Activated T-cell treated with anti-CD3 and anti-CD28 coated beads, Interleukin-2, amount 50 U/mL, for 24 hours (primary cell): ENCODE measurements around the gene BTBD16.

Experiments
- DNase-seq: peaks from one replicate; pipeline ENCODE4 v3.0.0-alpha.2; 2020
- H3K27ac Mint-ChIP-seq: 2 replicates; pipeline ENCODE4 v1.8.0; 2020; ENCODE audit warnings: mild to moderate bottlenecking, mixed read lengths
- H3K27me3 Mint-ChIP-seq: 2 replicates; pipeline ENCODE4 v1.8.0; 2020; ENCODE audit warnings: mixed read lengths
- H3K36me3 Mint-ChIP-seq: 2 replicates; pipeline ENCODE4 v1.8.0; 2020; ENCODE audit warnings: low read depth, mixed read lengths
- H3K4me1 Mint-ChIP-seq: 2 replicates; pipeline ENCODE4 v1.8.0; 2020; ENCODE audit warnings: low read depth, mixed read lengths
- H3K4me3 Mint-ChIP-seq: 2 replicates; pipeline ENCODE4 v1.8.0; 2020; ENCODE audit warnings: mild to moderate bottlenecking, moderate library complexity, mixed read lengths
- H3K9me3 Mint-ChIP-seq: 2 replicates; pipeline ENCODE4 v1.8.0; 2020; ENCODE audit warnings: mixed read lengths

Gene BTBD16

DNA sequence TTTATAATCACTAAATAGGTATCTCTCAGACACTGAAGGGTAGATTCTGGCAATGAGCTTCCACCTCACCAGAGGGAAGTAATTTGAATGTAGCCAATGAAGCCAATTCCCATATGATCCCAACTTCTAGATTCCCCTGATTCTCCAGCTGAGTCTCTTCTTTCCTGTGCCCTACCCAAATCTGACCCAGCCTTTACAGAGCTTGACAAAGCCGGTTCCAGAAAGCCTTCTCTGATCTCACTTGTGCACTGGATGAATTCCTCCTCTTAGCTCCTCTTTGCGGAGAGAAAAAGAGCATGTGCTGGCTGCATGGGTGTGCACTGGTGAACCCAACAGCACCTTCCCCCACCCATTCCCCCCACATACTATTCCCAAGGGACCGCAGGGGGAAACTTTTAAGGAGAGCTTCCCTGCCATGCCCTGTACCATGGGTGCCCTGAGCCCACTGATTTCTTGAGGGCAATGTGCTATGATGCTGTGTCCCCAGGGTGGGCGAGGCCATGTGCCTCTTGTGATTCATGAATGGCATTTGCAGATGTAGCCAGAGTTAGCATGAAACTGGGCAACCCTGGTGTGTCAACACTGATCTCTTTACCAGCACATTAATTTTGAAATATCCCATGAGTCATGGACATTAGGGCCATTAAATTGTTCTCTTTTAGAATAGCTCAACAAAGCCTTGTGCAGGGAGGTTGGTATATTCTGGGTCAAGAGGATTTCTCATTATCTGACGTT is 53.0 kb downstream of the BTBD16 start:
- no peaks in the 10 kb centered on the region for H3K36me3 Mint-ChIP-seq
- no peak overlapping the region for H3K4me3 Mint-ChIP-seq
- H3K4me1 Mint-ChIP-seq, result no peaks in the 10 kb centered on the region
- H3K27me3 Mint-ChIP-seq, result peaks cover 44% of the 10 kb centered on the region
- H3K27ac Mint-ChIP-seq, result no peak overlapping the region
- DNase-seq, result no peak
- H3K9me3 Mint-ChIP-seq, result peaks cover 2% of the 10 kb centered on the region

DNA sequence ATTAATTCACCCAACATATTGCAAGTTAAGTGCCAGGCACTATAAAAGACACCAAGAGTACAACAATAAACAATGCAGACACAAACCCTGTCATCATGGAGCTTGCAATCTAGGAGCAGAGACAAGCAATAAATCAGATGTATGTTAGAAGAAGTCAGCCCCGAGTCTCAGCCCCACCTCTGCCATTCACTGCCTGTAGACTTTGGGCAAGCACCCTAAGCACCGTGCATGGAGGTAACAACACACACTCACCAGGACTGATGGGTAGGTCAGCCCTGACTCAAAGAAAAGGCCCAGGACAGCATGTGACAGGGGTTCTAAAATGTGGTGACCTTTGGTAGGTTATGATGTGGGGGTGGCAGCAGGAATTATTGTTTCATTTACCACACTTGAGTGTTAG is 54.1 kb downstream of the BTBD16 start:
- Mint-ChIP-seq H3K9me3 (no peaks in the 10 kb centered on the region), H3K4me3 (no peak overlapping the region), H3K27ac (no peak overlapping the region), H3K27me3 (peaks cover 53% of the 10 kb centered on the region), H3K36me3 (no peaks in the 10 kb centered on the region), H3K4me1 (no peaks in the 10 kb centered on the region)
- DNase-seq, result no peak

DNA sequence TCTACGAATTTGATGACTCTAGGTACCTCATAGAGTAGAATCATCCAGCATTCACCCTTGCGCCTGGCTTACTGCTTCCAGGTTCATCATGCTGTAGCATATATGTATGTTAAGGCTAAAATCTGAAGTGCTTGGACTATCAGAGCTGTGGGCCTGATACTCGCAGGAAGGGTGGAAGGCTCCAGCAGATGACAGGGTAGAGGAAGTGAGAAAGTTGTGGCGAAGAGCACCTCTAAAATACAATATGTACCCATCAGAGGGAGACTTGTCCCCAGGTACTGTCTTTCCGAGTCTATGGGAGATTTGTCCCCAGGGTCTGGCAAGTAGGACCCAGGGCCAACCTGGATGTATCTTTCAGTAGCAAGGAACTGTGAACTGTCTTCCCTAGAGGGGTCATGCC is 55.3 kb downstream of the BTBD16 start:
- no peaks in the 10 kb centered on the region for H3K4me1 Mint-ChIP-seq
- H3K4me3 Mint-ChIP-seq, result no peak overlapping the region
- H3K27me3 Mint-ChIP-seq, result peaks cover 63% of the 10 kb centered on the region

DNA sequence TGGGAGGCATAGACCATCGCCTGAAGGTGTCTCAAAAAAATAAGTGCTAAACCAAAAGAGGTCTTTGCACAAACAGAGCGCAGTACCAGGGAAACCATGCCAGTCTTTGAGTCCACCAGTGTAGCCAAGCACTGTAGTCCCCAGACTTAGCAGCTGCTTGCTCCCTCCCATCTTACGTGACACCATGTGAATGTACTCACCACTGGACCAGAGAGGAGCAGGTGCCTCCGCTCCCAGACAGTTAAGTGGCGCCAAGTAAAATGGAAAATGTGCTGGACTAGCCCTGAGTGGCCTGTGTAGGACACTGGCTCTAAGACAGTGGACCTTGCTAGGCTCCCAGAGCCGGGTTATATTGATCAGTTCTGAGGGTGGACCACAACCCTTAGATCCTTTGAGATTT is 55.7 kb downstream of the BTBD16 start:
- Mint-ChIP-seq H3K27ac (no peak overlapping the region), H3K9me3 (no peaks in the 10 kb centered on the region), H3K36me3 (no peaks in the 10 kb centered on the region), H3K4me1 (no peaks in the 10 kb centered on the region), H3K27me3 (peaks cover 64% of the 10 kb centered on the region), H3K4me3 (no peak overlapping the region)
- no peak for DNase-seq

More for the DNA sequence above, 55.3 kb downstream of the BTBD16 start:
- H3K27ac Mint-ChIP-seq, result no peak overlapping the region
- no peaks in the 10 kb centered on the region for H3K36me3 Mint-ChIP-seq
- DNase-seq, result no peak
- no peaks in the 10 kb centered on the region for H3K9me3 Mint-ChIP-seq

DNA sequence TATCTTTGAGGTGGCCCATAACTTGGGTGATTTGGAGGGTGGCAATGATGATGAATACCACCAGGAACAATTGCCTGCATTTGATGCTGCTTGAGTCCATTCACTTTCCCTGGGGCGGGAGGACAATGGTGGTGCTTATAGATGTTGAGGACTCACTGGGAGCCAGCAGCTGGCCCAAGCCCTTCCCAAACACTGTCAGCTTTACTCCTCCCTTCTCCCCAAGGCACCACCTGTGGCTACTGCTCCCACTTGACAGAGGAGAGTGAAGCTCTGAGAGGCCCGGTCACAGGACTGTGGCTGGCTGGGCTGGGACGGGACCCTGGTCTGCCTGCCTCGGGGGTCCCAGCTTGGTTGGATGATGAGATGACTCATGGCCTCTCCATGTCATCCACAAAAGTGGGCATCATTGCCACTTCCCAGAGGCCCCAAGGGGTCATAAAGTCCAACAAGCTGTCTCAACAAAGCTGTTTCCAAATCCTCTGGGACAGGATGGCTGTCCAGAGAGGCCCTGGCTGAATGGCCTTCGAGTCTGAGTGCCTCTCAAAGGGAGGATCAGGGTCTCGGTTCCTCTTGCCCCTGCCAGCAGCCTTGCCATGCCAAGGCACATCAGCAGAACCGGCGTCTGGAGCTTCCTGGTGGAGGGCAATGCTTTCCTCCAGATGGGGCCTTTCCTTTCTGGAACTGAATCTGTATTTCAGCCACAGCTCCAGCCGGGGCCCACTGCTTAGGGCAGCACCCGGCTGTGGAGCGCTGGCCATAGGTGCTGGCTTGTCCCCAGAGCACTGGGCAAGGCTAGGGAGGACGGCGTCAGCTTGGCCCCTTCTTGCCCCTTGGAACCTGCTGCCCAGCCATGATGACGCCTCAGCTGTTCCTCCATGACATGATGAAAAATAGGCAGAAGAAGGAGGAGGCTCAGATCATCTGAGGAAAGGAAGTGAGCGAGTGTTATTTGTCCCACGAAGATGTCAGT is 56.4 kb downstream of the BTBD16 start:
- H3K27ac Mint-ChIP-seq, result no peak overlapping the region
- H3K27me3 Mint-ChIP-seq, result peaks cover 65% of the 10 kb centered on the region
- no peaks in the 10 kb centered on the region for H3K4me1 Mint-ChIP-seq
- H3K9me3 Mint-ChIP-seq, result no peaks in the 10 kb centered on the region
- no peak overlapping the region for H3K4me3 Mint-ChIP-seq
- no peaks in the 10 kb centered on the region for H3K36me3 Mint-ChIP-seq
- DNase-seq, result no peak

DNA sequence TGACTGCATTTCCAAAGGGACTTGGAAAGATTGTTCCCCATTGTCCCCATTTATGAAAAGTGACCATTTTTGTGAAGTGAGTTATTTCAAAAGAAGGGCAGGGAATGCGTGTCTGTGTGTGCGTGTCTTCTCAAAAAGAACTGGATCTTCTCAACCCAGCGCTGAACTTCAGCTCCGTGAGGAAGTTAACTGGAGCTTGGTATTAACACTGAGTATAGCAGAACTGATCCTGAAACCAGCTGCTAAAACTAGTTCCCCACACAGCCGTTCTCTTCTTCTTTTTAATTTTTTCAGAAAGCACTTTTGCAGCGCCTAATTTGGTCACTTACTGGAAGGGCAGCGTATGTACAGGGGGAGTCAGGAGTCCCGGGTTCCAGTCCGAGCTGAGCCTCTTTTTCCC is 57.6 kb downstream of the BTBD16 start:
- H3K9me3 Mint-ChIP-seq, result no peaks in the 10 kb centered on the region
- H3K27ac Mint-ChIP-seq, result no peak overlapping the region
- H3K36me3 Mint-ChIP-seq, result no peaks in the 10 kb centered on the region
- DNase-seq, result no peak
- H3K4me1 Mint-ChIP-seq, result peaks cover 8% of the 10 kb centered on the region
- no peak overlapping the region for H3K4me3 Mint-ChIP-seq
- peaks cover 60% of the 10 kb centered on the region for H3K27me3 Mint-ChIP-seq

DNA sequence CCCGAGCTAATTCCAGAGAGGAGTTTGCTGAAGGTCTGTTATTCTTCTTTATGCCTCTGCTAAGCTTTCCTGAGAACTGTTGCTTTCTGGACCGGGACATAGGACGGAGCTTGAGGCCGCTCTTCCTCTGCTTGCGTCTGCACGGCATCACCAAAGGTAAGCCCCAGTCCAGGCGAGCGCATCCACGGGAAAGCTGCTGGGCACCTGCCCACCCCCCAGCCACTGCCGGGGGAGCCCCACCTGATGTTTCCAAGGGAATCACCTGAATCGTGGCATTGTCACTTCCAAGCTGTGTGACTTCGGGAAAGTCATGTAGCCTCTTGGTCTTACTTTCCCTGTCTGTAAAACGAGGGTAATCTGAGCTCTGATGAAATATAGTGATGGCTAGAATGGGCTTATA is 58.3 kb downstream of the BTBD16 start:
- no peak for DNase-seq
- H3K4me1 Mint-ChIP-seq, result peaks cover 8% of the 10 kb centered on the region
- H3K27ac Mint-ChIP-seq, result no peak overlapping the region
- no peak overlapping the region for H3K4me3 Mint-ChIP-seq
- H3K9me3 Mint-ChIP-seq, result no peaks in the 10 kb centered on the region
- H3K36me3 Mint-ChIP-seq, result no peaks in the 10 kb centered on the region
- H3K27me3 Mint-ChIP-seq, result peaks cover 60% of the 10 kb centered on the region

DNA sequence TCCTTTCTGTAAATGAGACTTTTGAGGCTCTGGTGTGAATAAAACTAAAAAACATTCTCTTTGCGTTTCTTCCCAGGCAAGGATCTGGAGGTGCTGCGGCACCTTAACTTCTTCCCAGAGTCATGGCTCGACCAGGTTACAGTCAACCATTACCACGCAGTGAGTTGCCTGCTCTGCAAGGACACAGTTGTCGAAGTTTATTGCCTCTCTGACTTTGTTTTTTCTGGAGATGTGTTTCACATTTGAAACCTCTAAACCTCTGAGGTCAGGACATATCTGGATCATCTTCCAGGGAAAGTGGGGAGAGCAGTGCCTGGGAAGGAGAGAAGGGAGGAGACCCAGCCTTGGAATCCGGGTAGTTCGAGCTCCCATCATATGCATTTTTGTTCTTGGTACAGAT is 60.0 kb downstream of the BTBD16 start:
- Mint-ChIP-seq H3K4me3 (no peak overlapping the region), H3K9me3 (no peaks in the 10 kb centered on the region), H3K27ac (no peak overlapping the region), H3K27me3 (peaks cover 52% of the 10 kb centered on the region), H3K4me1 (peaks cover 8% of the 10 kb centered on the region), H3K36me3 (no peaks in the 10 kb centered on the region)
- no peak for DNase-seq

DNA sequence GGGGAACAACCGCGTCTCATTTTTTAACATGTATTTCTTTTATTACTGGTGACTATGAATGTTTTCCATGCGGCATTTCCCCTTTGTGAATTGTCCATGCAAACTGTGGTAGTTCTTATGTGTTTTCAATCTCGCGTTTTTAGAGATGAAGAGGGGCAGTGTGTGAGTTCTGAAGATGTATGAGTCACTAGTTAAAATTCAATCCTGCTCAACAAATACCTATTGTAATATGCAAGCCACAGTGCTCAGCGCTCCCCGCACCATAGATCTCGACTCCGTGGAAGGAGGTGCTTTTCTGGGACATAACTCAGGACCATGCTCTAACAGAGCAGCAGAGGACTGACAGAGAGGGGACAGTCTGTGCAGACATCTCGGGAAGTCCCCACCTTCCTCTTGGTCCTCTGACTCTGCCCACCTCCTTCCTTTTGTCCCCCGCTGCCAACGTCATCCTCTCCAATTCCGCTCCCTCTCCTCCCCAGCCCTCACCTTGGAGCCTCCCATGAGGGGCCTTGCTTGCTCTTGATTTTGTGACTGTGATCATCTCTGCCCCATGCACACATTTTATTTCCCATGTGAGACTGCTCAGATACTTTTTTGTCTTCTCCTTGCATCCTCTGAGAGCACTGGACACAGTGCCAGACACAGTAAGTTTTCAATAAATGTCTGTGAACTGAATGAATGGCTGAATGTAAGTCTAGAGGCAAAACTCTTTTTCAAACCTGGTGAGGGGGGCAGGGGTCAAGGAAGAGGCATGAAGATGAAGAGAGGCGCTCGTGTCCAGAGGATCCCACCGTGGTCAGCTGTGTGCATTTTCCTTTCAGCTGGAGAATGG is 60.7 kb downstream of the BTBD16 start:
- Mint-ChIP-seq H3K4me3 (no peak overlapping the region), H3K4me1 (peaks cover 8% of the 10 kb centered on the region), H3K36me3 (no peaks in the 10 kb centered on the region), H3K9me3 (no peaks in the 10 kb centered on the region), H3K27ac (no peak overlapping the region), H3K27me3 (peaks cover 47% of the 10 kb centered on the region)
- DNase-seq, result no peak

DNA sequence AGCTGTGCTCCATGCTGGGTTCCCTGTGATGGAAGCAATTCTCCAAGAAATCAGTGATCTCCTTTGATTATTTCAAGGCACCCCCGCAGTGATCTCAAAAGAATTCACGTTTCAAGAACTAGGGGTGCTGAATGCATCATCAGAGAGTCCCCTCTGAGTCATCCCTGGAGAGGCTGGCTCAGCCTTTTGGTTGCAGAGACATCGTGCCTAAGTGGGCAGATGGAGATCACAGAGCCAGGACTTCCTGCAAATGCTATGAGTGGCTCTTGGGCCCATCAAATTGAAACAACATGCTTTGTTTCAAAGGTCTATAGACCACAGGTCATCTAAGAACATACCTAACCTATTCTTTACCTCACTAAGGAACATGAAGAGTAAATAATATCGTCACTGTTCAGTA is 61.9 kb downstream of the BTBD16 start:
- no peak overlapping the region for H3K27ac Mint-ChIP-seq
- no peak overlapping the region for H3K4me3 Mint-ChIP-seq
- no peaks in the 10 kb centered on the region for H3K9me3 Mint-ChIP-seq
- DNase-seq, result no peak
- H3K36me3 Mint-ChIP-seq, result no peaks in the 10 kb centered on the region
- peaks cover 42% of the 10 kb centered on the region for H3K27me3 Mint-ChIP-seq
- peaks cover 8% of the 10 kb centered on the region for H3K4me1 Mint-ChIP-seq

DNA sequence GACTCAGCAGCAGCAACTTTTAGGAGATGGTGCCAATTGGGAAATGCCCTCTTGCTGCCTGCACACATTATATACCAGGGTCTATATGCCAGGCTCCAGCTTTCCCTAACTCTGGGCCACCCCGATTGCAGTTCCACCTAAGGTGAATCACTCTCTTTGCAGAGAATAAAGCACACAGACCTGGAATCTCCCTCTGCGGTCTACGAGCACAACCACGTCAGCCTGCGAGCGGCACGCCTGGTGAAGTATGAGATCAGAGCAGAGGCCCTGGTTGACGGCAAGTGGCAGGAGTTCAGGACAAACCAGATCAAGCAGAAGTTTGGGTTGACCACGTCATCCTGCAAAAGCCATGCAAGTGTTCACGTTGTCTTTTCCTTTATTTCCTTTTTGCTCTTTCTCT is 65.2 kb downstream of the BTBD16 start:
- Mint-ChIP-seq H3K27me3 (peaks cover 18% of the 10 kb centered on the region), H3K4me3 (no peak overlapping the region), H3K9me3 (no peaks in the 10 kb centered on the region), H3K27ac (no peak overlapping the region), H3K4me1 (peaks cover 8% of the 10 kb centered on the region), H3K36me3 (no peaks in the 10 kb centered on the region)
- DNase-seq, result no peak

DNA sequence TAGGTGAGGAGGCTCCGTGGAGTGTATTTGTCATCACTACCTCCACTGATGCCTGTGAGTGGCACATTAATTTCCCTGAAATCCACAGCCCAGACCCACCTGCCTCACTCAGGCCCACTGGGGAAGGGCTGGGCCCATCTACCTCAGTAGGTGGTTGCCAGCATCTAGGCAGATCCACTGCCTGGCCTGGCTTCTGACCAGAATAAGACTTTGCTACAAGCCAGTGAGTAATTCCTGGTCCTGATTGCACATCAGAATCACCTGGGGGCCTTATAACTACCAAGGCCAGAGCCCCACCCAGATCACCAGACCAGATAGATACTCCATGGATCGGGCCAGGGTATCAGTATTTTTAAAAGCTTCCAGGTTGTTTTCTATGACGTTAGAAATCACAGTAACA is 65.9 kb downstream of the BTBD16 start:
- Mint-ChIP-seq H3K9me3 (no peaks in the 10 kb centered on the region), H3K4me3 (no peak overlapping the region), H3K36me3 (no peaks in the 10 kb centered on the region), H3K27me3 (peaks cover 12% of the 10 kb centered on the region), H3K4me1 (peaks cover 8% of the 10 kb centered on the region), H3K27ac (no peak overlapping the region)
- DNase-seq, result no peak

DNA sequence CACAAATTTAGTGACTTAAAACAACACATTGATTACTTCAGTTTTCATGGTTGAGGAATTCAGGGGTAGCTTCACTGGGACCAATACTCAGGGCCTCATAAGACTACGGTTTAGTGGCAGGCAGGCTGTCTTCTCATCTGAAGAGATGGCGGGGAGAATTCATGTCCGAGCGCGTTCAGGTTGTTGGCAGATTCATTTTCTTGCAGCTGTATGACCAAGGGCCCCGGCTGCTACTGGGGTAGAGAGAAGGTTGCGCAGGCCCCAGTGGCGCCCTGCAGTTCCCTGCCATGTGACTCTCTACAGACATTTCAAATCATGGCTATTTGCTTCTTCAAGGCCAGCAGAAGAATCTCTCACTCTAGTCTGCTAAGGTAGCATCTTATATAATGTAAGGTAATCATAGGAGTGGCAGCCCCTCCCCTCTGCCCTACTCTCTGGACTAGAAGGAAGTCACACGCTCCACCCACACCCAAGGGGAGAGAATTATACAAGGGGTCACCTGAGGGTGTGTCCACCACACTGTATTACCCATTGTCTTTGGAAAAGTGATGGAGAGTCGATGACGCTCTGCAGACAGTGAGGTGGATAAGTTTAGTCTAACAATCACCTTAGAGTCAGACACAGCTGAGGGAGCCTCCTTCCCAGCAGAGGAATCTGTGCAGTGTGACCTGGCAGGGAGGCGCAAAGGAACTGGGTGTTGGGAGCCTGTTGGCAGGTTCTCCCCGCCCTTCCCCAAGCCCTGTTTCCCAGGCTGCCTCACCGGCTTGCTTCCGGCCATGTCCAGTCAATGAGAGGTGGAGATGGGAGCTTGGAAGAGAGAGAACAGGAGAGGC is 67.7 kb downstream of the BTBD16 start:
- Mint-ChIP-seq H3K4me1 (peaks cover 4% of the 10 kb centered on the region), H3K27me3 (peaks cover 3% of the 10 kb centered on the region), H3K27ac (no peak overlapping the region), H3K36me3 (no peaks in the 10 kb centered on the region), H3K4me3 (no peak overlapping the region), H3K9me3 (no peaks in the 10 kb centered on the region)
- DNase-seq, result no peak
